Endothelial cell of umbilical vein (primary cell): ENCODE measurements around the gene PIEZO2. TPM values are rescaled to one million over a fixed set of nuclear protein-coding genes. Genes with fewer than 3 reads are reported as not detected.
A peak's percentile ranks its signal among the peaks of the same experiment; 100 is the strongest.

Experiments used
- BruUV-seq: library from RNA; stranded (reverse); fragments of 400-500 nt; replicated peaks from 2 replicates; lab custom pipeline; 2021; lab: Mats Ljungman, UMichigan
- CTCF ChIA-PET: fragments of 300-600, 350-600 bp; sonication (Branson Sonifier 250); formaldehyde crosslinking; loops from one replicate; lab custom pipeline; 2021; ENCODE audit warnings: antibody characterized with exemption, inconsistent platforms; lab: Charles Lee
- POLR2A ChIA-PET: fragments of 300-600, 350-600 bp; sonication (Branson Sonifier 250); formaldehyde crosslinking; loops from one replicate; lab custom pipeline; 2021; ENCODE audit warnings: antibody characterized with exemption, inconsistent platforms; lab: Charles Lee
- DNase-seq: peaks from one replicate; pipeline ENCODE4 v3.0.0-alpha.2; 2011; ENCODE audit warnings: low read depth, low spot score
- FAIRE-seq: peaks from 2 replicates; lab custom pipeline; 2011; peaks lifted over from hg19 to GRCh38; lab: Jason Lieb, UNC
- H2AFZ ChIP-seq: 2 replicates; pipeline ENCODE4 v1.6.0; 2012; ENCODE audit warnings: low read depth, low read length, control low read depth, inconsistent platforms
- H3K27ac ChIP-seq: 2 replicates; pipeline ENCODE4 v1.5.1; 2011; ENCODE audit warnings: low read depth, mild to moderate bottlenecking, control low read depth, low read length, moderate library complexity; ENCODE audit not compliant: insufficient read depth
- H3K27me3 ChIP-seq, 2 experiments: 2 replicates each; pipeline versions ENCODE4 v1.6.0 to v1.6.1; 2011; ENCODE audit warnings: low read length in 2 of 2, mixed read lengths in 1 of 2; ENCODE audit not compliant: control insufficient read depth in 2 of 2, insufficient read depth in 2 of 2
- H3K36me3 ChIP-seq, 2 experiments: 2 replicates in 1 of 2; 3 replicates in 1 of 2; pipeline ENCODE4 v1.5.1; 2011; ENCODE audit warnings: low read length in 2 of 2, mild to moderate bottlenecking in 1 of 2, moderate library complexity in 1 of 2; ENCODE audit not compliant: control insufficient read depth in 2 of 2, insufficient read depth in 2 of 2; ENCODE audit errors: extremely low read depth in 1 of 2
- H3K4me1 ChIP-seq: 3 replicates; pipeline ENCODE4 v1.5.1; 2011; ENCODE audit warnings: mild to moderate bottlenecking, low read length; ENCODE audit not compliant: control insufficient read depth, insufficient read depth; ENCODE audit errors: extremely low read depth
- H3K4me2 ChIP-seq: 2 replicates; pipeline ENCODE4 v1.6.1; 2011; ENCODE audit warnings: low read length, control low read depth, mixed read lengths; ENCODE audit not compliant: insufficient read depth
- H3K4me3 ChIP-seq, 3 experiments: fragments of 200-600 bp in 1 of 3; sonication (generic), shearing (Covaris generic) in 1 of 3; replicated peaks in 1 of 3; 2 replicates each; pipeline ENCODE4 v1.5.1; 2011 to 2016; ENCODE audit warnings: control low read depth in 3 of 3, low read length in 3 of 3, mild to moderate bottlenecking in 2 of 3, inconsistent platforms in 1 of 3, low read depth in 1 of 3, moderate library complexity in 1 of 3; ENCODE audit not compliant: insufficient read depth in 1 of 3
- H3K79me2 ChIP-seq: 2 replicates; pipeline ENCODE4 v1.6.0; 2012; ENCODE audit warnings: low read length, inconsistent platforms; ENCODE audit not compliant: control insufficient read depth, insufficient read depth
- H3K9ac ChIP-seq: replicated peaks from 2 replicates; pipeline ENCODE3; 2011; ENCODE audit warnings: low read length, control low read depth; ENCODE audit not compliant: insufficient read depth; ENCODE audit errors: extremely low read depth
- H3K9me1 ChIP-seq: replicated peaks from 3 replicates; pipeline ENCODE4 v1.6.0; 2011; ENCODE audit warnings: mild to moderate bottlenecking, low read length; ENCODE audit not compliant: control insufficient read depth, insufficient read depth; ENCODE audit errors: extremely low read depth
- H3K9me3 ChIP-seq: replicated peaks from 2 replicates; pipeline ENCODE4 v1.5.1; 2012; ENCODE audit warnings: low read length, inconsistent platforms; ENCODE audit not compliant: control insufficient read depth, insufficient read depth
- H4K20me1 ChIP-seq: replicated peaks from 2 replicates; pipeline ENCODE3; 2011; ENCODE audit warnings: mild to moderate bottlenecking, low read length; ENCODE audit not compliant: control insufficient read depth, insufficient read depth; ENCODE audit errors: extremely low read depth
- CTCF ChIP-seq, 2 donors: IDR thresholded peaks; 1 replicate in 1 of 2; 2 replicates in 1 of 2; pipeline ENCODE4 v1.5.1; 2011; ENCODE audit warnings: low read length in 2 of 2, mild to moderate bottlenecking in 2 of 2, moderate library complexity in 2 of 2, control low read depth in 1 of 2, inconsistent platforms in 1 of 2, low read depth in 1 of 2; ENCODE audit not compliant: insufficient read depth in 1 of 2; ENCODE audit errors: extremely low read depth in 1 of 2
- EZH2 ChIP-seq: IDR thresholded peaks from 2 replicates; pipeline ENCODE4 v1.6.1; 2012; ENCODE audit warnings: borderline replicate concordance, low read depth, mild to moderate bottlenecking, moderate library complexity, low read length, inconsistent platforms; ENCODE audit not compliant: severe bottlenecking
- FOS ChIP-seq: IDR thresholded peaks from 2 replicates; pipeline ENCODE4 v1.6.1; 2011; ENCODE audit warnings: mild to moderate bottlenecking, low read length, moderate library complexity, borderline replicate concordance; ENCODE audit not compliant: insufficient read depth
- GATA2 ChIP-seq: IDR thresholded peaks from 2 replicates; pipeline ENCODE4 v1.7.0; 2011; ENCODE audit warnings: low read depth, mild to moderate bottlenecking, moderate library complexity, mixed read lengths, low read length; ENCODE audit not compliant: insufficient read length, insufficient read depth
- JUN ChIP-seq: IDR thresholded peaks from 2 replicates; pipeline ENCODE4 v1.6.1; 2011; ENCODE audit warnings: borderline replicate concordance, low read depth; ENCODE audit not compliant: insufficient read length, insufficient read depth
- MAX ChIP-seq: IDR thresholded peaks from 2 replicates; pipeline ENCODE4 v1.6.1; 2011; ENCODE audit not compliant: insufficient read depth, insufficient read length
- MYC ChIP-seq: IDR thresholded peaks from one replicate; pipeline ENCODE4 v1.6.1; 2011; ENCODE audit warnings: mild to moderate bottlenecking, low read depth, low read length
- POLR2A ChIP-seq: IDR thresholded peaks from 2 replicates; pipeline ENCODE4 v1.6.1; 2012; ENCODE audit warnings: low read depth, mild to moderate bottlenecking, control low read depth, low read length
- POLR2AphosphoS5 ChIP-seq: IDR thresholded peaks from 2 replicates; pipeline ENCODE4 v1.6.1; 2012; ENCODE audit warnings: low read depth, mild to moderate bottlenecking, control low read depth, low read length, moderate library complexity; ENCODE audit not compliant: insufficient read depth
- dilution Hi-C: fragments of 300-500 bp; cut with MboI; formaldehyde crosslinking; loops from one replicate; pipeline ENCODE4 v1.15.0; 2019; ENCODE audit warnings: low sequenced_read_pairs; ENCODE audit not compliant: extremely low pct_ligation_motif_present
- intact Hi-C: fragments of 100-400 bp; cut with micrococcal nuclease; formaldehyde crosslinking; loops from one replicate; pipeline ENCODE4 v1.10.0; 2022
- polyA plus RNA-seq, 4 experiments: library from polyadenylated mRNA; depleted of rRNA in 3 of 4; stranded (reverse) in 3 of 4; unstranded in 1 of 4; fragments of >200 nt; gene quantifications; 2 replicates each; pipeline versions ENCODE4 v1.2.1 to v1.2.3, GENCODE V29; 2011 to 2012; ENCODE audit warnings: missing spikeins in 1 of 4
- total RNA-seq: library from RNA; stranded (reverse); gene quantifications from 2 replicates; pipeline ENCODE4 v1.2.3, GENCODE V29; 2021

The PIEZO2 gene
- total and polyA plus RNA-seq, 2 donors (not counting 3 experiments of a cell fraction or from before 2014, with no cell fraction given): 1.7 to 11.2 TPM

- no peaks in the 10 kb centered on the region for H3K9me3 ChIP-seq
- no peaks in the 10 kb centered on the region for H3K79me2 ChIP-seq
- intact Hi-C loops (loop anchor here (1.0 to 5.0 kb wide), 2 partner anchors 13 to 52 kb away; no protein-coding TSS in a partner anchor), dilution Hi-C loops (no loop called here)
- no peaks in the 10 kb centered on the region for H4K20me1 ChIP-seq
- H3K4me2 ChIP-seq: no peak overlapping the region
- no peaks in the 10 kb centered on the region for H3K9me1 ChIP-seq
- peak overlapping the region; percentile 23 for H3K27ac ChIP-seq
- no peak overlapping the region for H3K4me3 ChIP-seq
- no peaks in the 10 kb centered on the region for H3K36me3 ChIP-seq
- POLR2A ChIA-PET: no interaction called here
- no peaks in the 10 kb centered on the region for H3K27me3 ChIP-seq
- BruUV-seq: no TSS peak
- H3K4me1 ChIP-seq: peaks cover 19% of the 10 kb centered on the region
- FAIRE-seq (no peak), DNase-seq (peak; percentile 24)
- no peak overlapping the region for H2AFZ ChIP-seq
- CTCF ChIA-PET: interaction anchor here (1.3 kb wide), 1 partner anchor 13 kb away, joined by 4 read pairs; no protein-coding TSS in a partner anchor
- TF ChIP-seq JUN (no peak), EZH2 (no peak), CTCF (IDR thresholded peaks at IDR 0.05; ENCODE audit: extremely low read depth in 1 of 2, insufficient read depth in 1 of 2, low read depth in 1 of 2, low read length in 2 of 2) (no peak), GATA2 (no peak), POLR2A (no peak), FOS (no peak), MYC (no peak), POLR2AphosphoS5 (no peak), MAX (no peak)
- no peak overlapping the region for H3K9ac ChIP-seq
These were observed 235.4 kb downstream of the PIEZO2 start for GRCh38 chr18:10913919-10914318.
